ENCODE data around the gene MSI2. TPM values are rescaled to one million over a fixed set of nuclear protein-coding genes. Genes with fewer than 3 reads are reported as not detected.

The MSI2 gene
- total RNA-seq, 1 experiment from 2014 or later: 174 TPM

DNA sequence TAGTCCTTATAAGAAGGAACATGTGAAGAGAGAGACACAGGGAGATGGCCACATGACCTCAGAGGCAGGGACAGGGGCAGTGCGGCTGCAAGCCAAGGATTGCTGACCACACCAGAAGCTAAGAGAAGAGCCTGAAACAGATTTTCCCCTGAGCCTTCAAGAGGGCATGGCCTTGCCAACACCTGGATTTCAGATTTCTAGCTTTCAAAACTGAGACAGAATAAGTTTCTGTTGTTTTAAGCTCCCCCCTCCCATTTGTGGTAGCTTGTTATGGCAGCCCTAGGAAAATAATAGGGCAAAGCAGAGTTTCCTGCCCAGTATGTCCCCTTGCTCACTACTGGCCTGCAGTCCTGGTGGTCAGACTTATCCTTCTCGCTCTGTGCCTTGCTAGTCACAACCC lies 284.3 kb downstream of the MSI2 start:
- ChIA-PET CTCF (interaction anchor here (1.8 kb wide), 1 partner anchor 13 kb away, joined by 4 read pairs; no protein-coding TSS in a partner anchor), POLR2A (interaction anchor here (0.6 kb wide), 1 partner anchor 226 kb away, joined by 3 read pairs; no protein-coding TSS in a partner anchor)
- Histone ChIP-seq H3K27me3 (replicated peaks; ENCODE audit: control insufficient read depth, insufficient read depth, low read length) (no peaks in the 10 kb centered on the region), H3K36me3 (ENCODE audit: control insufficient read depth, insufficient read depth, low read length) (no peaks in the 10 kb centered on the region), H3K4me3 (ENCODE audit: low read depth, low read length) (no peak overlapping the region), H3K4me1 (peaks cover 42% of the 10 kb centered on the region), H3K9me3 (no peaks in the 10 kb centered on the region)
- no peaks in the 10 kb centered on the region for H3K27me3 Mint-ChIP-seq (ENCODE audit: insufficient read depth, unreplicated experiment)
- TF ChIP-seq, protein P1, sequence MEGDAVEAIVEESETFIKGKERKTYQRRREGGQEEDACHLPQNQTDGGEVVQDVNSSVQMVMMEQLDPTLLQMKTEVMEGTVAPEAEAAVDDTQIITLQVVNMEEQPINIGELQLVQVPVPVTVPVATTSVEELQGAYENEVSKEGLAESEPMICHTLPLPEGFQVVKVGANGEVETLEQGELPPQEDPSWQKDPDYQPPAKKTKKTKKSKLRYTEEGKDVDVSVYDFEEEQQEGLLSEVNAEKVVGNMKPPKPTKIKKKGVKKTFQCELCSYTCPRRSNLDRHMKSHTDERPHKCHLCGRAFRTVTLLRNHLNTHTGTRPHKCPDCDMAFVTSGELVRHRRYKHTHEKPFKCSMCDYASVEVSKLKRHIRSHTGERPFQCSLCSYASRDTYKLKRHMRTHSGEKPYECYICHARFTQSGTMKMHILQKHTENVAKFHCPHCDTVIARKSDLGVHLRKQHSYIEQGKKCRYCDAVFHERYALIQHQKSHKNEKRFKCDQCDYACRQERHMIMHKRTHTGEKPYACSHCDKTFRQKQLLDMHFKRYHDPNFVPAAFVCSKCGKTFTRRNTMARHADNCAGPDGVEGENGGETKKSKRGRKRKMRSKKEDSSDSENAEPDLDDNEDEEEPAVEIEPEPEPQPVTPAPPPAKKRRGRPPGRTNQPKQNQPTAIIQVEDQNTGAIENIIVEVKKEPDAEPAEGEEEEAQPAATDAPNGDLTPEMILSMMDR (IDR thresholded peaks at IDR 0.05; ENCODE audit: insufficient read depth in 1 of 2, low read depth in 1 of 2, low read length in 1 of 2, severe bottlenecking in 1 of 2, unreplicated experiment in 1 of 2): no peak
- no peak overlapping the region for H3K4me3 Mint-ChIP-seq (ENCODE audit: unreplicated experiment)
- intact Hi-C loops (cut with micrococcal nuclease; ENCODE audit: unreplicated experiment): no loop called here
- H3K9me3 Mint-ChIP-seq (ENCODE audit: unreplicated experiment): no peaks in the 10 kb centered on the region
- BruUV-seq (replicated peaks): no TSS peak
- DNase-seq: no peak
- peaks cover 54% of the 10 kb centered on the region for H3K36me3 Mint-ChIP-seq (ENCODE audit: insufficient read depth, unreplicated experiment)
- no peak overlapping the region for H3K27ac Mint-ChIP-seq (ENCODE audit: unreplicated experiment)
- H3K4me1 Mint-ChIP-seq (ENCODE audit: low read depth, unreplicated experiment): peaks cover 57% of the 10 kb centered on the region

DNA sequence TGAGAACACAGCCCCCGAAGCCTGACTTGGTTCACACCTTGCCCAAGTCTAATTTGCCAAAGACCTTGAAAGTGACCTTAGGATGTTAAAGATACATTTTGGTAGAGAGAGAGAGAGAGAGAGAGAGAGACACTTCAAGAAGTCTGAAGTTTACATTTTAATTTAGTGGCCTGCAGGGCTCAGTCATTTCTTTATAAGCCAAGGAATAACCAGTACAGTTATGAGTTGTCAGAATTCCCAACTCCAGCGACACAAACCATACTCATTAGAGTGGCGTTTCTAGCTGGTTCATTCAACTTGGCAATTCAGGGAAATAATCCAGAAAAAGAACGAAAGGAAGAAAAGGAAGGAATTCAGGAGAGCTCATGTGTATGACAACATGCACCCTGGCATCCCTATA lies 284.7 kb downstream of the MSI2 start:
- Mint-ChIP-seq H3K4me3 (ENCODE audit: unreplicated experiment) (no peak overlapping the region), H3K36me3 (ENCODE audit: insufficient read depth, unreplicated experiment) (peaks cover 54% of the 10 kb centered on the region), H3K27ac (ENCODE audit: unreplicated experiment) (no peak overlapping the region), H3K4me1 (ENCODE audit: low read depth, unreplicated experiment) (peaks cover 57% of the 10 kb centered on the region), H3K9me3 (ENCODE audit: unreplicated experiment) (no peaks in the 10 kb centered on the region), H3K27me3 (ENCODE audit: insufficient read depth, unreplicated experiment) (no peaks in the 10 kb centered on the region)
- no peak for DNase-seq
- TF ChIP-seq, protein P1 (IDR thresholded peaks at IDR 0.05; ENCODE audit: insufficient read depth in 1 of 2, low read depth in 1 of 2, low read length in 1 of 2, severe bottlenecking in 1 of 2, unreplicated experiment in 1 of 2): no peak
- CTCF ChIA-PET: interaction anchor here (0.6 to 1.8 kb wide), 2 partner anchors 13 to 165 kb away, joined by 4 to 6 read pairs; no protein-coding TSS in a partner anchor
- BruUV-seq (replicated peaks): no TSS peak
- intact Hi-C loops (cut with micrococcal nuclease; ENCODE audit: unreplicated experiment): no loop called here
- POLR2A ChIA-PET: no interaction called here
- H3K4me3 ChIP-seq (ENCODE audit: low read depth, low read length): no peak overlapping the region
- H3K9me3 ChIP-seq: no peaks in the 10 kb centered on the region
- H3K4me1 ChIP-seq: peaks cover 45% of the 10 kb centered on the region
- H3K36me3 ChIP-seq (ENCODE audit: control insufficient read depth, insufficient read depth, low read length): no peaks in the 10 kb centered on the region
- H3K27me3 ChIP-seq (replicated peaks; ENCODE audit: control insufficient read depth, insufficient read depth, low read length): no peaks in the 10 kb centered on the region

DNA sequence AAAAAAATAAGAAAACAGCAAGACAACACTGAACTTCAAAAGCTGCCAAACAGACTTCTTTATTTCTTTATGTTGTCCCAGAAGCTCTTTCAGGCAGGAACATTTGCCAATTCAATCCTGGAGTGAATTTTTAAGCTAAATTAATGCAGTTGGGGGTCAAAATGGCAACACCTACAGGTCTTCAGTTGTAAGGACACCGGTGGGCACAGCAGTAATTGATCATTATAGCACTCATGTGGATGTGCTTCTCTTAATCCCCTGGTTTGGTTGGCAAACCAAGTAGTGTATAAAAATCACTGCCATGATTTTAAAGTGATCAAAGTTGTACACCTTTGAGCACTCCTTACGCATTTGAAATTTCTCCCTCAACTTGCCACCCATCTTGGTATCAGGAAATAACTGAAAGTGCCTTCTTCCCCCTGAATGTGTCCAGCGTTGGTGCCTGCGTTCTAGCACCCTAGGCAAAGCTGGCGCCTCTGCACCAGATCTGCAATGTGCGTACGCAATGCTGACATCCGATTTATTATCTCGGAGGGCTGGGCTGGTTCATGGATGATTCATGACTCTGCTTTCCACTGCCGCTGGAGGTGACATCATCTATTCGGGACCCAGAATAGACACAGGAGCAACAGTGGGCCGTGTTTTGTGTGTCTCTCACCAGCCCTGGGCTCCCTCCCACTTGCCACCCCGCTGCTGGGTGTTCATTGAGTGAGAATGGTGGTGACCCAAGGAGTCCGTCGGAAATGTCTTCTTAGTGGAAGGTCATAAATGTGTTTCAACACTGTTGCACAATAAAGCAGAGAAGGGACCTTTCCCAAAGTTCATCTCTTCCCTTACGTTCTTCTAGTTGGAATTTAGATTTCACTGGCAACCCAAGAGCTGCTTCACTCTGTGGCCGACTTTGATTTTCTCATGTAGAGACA lies 285.4 kb downstream of the MSI2 start:
- no peak overlapping the region for H3K27ac Mint-ChIP-seq (ENCODE audit: unreplicated experiment)
- no peak overlapping the region for H3K4me3 Mint-ChIP-seq (ENCODE audit: unreplicated experiment)
- H3K36me3 ChIP-seq (ENCODE audit: control insufficient read depth, insufficient read depth, low read length): no peaks in the 10 kb centered on the region; the same call in 1 of the 2 replicates
- intact Hi-C loops (cut with micrococcal nuclease; ENCODE audit: unreplicated experiment): no loop called here
- ChIA-PET CTCF (interaction anchor here (0.6 to 1.8 kb wide), 2 partner anchors 14 to 165 kb away, joined by 4 to 6 read pairs; no protein-coding TSS in a partner anchor), POLR2A (no interaction called here)
- no peaks in the 10 kb centered on the region for H3K9me3 ChIP-seq
- H3K4me1 Mint-ChIP-seq (ENCODE audit: low read depth, unreplicated experiment): peaks cover 53% of the 10 kb centered on the region
- DNase-seq: no peak
- no peak overlapping the region for H3K4me3 ChIP-seq (ENCODE audit: low read depth, low read length)
- H3K9me3 Mint-ChIP-seq (ENCODE audit: unreplicated experiment): no peaks in the 10 kb centered on the region
- no peaks in the 10 kb centered on the region for H3K27me3 ChIP-seq (replicated peaks; ENCODE audit: control insufficient read depth, insufficient read depth, low read length)
- TF ChIP-seq, protein P1 (IDR thresholded peaks at IDR 0.05; ENCODE audit: insufficient read depth in 1 of 2, low read depth in 1 of 2, low read length in 1 of 2, severe bottlenecking in 1 of 2, unreplicated experiment in 1 of 2): no peak
- H3K4me1 ChIP-seq: peaks cover 50% of the 10 kb centered on the region
- H3K27me3 Mint-ChIP-seq (ENCODE audit: insufficient read depth, unreplicated experiment): no peaks in the 10 kb centered on the region
- no TSS peak for BruUV-seq (replicated peaks)
- peaks cover 55% of the 10 kb centered on the region for H3K36me3 Mint-ChIP-seq (ENCODE audit: insufficient read depth, unreplicated experiment)
